Measurements from ENCODE around the gene ANXA7.

- TF ChIP-seq, protein P1, sequence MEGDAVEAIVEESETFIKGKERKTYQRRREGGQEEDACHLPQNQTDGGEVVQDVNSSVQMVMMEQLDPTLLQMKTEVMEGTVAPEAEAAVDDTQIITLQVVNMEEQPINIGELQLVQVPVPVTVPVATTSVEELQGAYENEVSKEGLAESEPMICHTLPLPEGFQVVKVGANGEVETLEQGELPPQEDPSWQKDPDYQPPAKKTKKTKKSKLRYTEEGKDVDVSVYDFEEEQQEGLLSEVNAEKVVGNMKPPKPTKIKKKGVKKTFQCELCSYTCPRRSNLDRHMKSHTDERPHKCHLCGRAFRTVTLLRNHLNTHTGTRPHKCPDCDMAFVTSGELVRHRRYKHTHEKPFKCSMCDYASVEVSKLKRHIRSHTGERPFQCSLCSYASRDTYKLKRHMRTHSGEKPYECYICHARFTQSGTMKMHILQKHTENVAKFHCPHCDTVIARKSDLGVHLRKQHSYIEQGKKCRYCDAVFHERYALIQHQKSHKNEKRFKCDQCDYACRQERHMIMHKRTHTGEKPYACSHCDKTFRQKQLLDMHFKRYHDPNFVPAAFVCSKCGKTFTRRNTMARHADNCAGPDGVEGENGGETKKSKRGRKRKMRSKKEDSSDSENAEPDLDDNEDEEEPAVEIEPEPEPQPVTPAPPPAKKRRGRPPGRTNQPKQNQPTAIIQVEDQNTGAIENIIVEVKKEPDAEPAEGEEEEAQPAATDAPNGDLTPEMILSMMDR (IDR thresholded peaks at IDR 0.05) = no peak
- TF ChIP-seq POLR2A (IDR thresholded peaks at IDR 0.05) = no peak
- no peak for TF ChIP-seq EP300 (IDR thresholded peaks at IDR 0.05)
Observed at GRCh38 chr10:73376679-73377078, 37.2 kb downstream of the ANXA7 start.

All from ovary (tissue), 3 donors.